Vagina (tissue), 2 donors: ENCODE measurements around the gene FAM8A1.

Experiments used
- POLR2A ChIP-seq, 2 donors: fragments of 450-650 bp; IDR thresholded peaks; one replicate each; pipeline ENCODE4 v1.6.1; 2017; ENCODE audit warnings: antibody characterized with exemption in 2 of 2, mild to moderate bottlenecking in 2 of 2, moderate library complexity in 2 of 2
- POLR2AphosphoS5 ChIP-seq, 2 donors: sonication (generic); formaldehyde crosslinking; IDR thresholded peaks; one replicate each; pipeline ENCODE4 v1.9.0; 2017; ENCODE audit warnings: antibody characterized with exemption in 2 of 2, mild to moderate bottlenecking in 2 of 2, low read depth in 1 of 2; ENCODE audit not compliant: insufficient read depth in 1 of 2
- TF ChIP-seq, protein P1 (sequence below), 3 experiments: fragments of 450-650 bp in 2 of 3; fragments of 200-600 bp in 1 of 3; sonication (generic) in 1 of 3; IDR thresholded peaks; one replicate each; pipeline ENCODE4 v1.5.1; 2017 to 2019; ENCODE audit warnings: antibody characterized with exemption in 3 of 3, mild to moderate bottlenecking in 2 of 3, moderate library complexity in 2 of 3

DNA sequence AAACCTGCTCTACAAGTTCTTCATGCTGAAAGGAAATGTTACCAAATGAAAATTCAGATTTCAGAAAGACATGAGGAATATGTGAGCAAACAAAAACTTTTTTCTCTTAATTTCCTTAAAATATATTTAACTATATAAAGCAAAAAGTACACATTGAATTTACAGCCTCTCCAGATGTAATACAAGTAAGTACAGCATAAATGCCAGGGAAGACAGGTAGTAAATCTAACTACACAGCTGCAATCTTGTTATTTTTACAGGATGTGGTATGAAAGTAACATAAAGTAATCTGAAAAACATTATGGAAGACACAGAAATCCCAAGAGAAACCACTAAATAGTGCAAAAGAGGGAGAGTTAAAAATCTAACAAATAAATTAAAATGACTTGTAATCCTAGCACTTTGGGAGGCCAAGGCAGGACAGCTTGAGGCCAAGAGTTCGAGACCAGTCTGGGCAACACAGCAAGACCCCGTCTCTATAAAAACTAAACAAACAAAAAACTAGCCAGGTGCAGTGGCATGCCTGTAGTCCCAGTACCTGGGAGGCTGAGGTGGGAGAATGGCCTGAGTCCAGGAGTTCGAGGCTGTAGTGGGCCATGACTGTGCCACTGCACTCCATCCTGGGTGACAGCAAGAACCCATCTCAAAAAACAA is 50.7 kb downstream of the FAM8A1 start:
- TF ChIP-seq POLR2A (IDR thresholded peaks at IDR 0.05) (no peak), POLR2AphosphoS5 (IDR thresholded peaks at IDR 0.05; ENCODE audit: insufficient read depth in 1 of 2, low read depth in 1 of 2) (no peak)
- TF ChIP-seq, protein P1, sequence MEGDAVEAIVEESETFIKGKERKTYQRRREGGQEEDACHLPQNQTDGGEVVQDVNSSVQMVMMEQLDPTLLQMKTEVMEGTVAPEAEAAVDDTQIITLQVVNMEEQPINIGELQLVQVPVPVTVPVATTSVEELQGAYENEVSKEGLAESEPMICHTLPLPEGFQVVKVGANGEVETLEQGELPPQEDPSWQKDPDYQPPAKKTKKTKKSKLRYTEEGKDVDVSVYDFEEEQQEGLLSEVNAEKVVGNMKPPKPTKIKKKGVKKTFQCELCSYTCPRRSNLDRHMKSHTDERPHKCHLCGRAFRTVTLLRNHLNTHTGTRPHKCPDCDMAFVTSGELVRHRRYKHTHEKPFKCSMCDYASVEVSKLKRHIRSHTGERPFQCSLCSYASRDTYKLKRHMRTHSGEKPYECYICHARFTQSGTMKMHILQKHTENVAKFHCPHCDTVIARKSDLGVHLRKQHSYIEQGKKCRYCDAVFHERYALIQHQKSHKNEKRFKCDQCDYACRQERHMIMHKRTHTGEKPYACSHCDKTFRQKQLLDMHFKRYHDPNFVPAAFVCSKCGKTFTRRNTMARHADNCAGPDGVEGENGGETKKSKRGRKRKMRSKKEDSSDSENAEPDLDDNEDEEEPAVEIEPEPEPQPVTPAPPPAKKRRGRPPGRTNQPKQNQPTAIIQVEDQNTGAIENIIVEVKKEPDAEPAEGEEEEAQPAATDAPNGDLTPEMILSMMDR (IDR thresholded peaks at IDR 0.05) = no peak
